ENCODE results near the gene PDCD6IP.

DNA sequence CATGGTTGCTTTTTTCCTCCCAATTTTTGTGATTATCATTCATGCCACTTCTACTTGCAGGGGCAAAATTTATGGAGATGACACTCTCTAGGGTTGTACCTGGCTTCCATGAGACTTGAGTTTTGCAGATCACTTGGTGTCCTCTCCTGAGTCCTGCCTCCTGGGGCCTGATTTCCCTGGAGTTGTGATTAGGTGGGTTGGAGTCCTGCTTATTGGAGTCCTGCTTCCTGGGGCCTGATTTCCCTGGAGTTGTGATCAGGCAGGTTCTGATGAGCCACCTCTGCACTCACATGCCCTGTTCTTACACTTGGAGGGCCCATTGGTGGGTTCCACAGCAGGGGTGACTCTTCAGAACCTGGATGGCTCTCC, 102.0 kb downstream of the PDCD6IP start:
- TF ChIP-seq POLR2AphosphoS5 (IDR thresholded peaks at IDR 0.05; ENCODE audit: low read depth, low read length) (no peak), POLR2A (IDR thresholded peaks at IDR 0.05; ENCODE audit: low read depth, low read length) (no peak)
